Suprapubic skin (tissue), 4 donors: ENCODE measurements around the gene MEI1. TPM values are rescaled to one million over a fixed set of nuclear protein-coding genes. Genes with fewer than 3 reads are reported as not detected.

Source experiments
- DNase-seq, 2 donors: peaks; one replicate each; pipeline ENCODE4 v3.0.0-alpha.2; 2019; ENCODE audit warnings: low spot score in 2 of 2
- H3K27ac ChIP-seq: fragments of 200-600 bp; sonication (generic); one replicate; pipeline ENCODE4 v1.5.1; 2019
- H3K27me3 ChIP-seq: fragments of 200-600 bp; sonication (generic); one replicate; pipeline ENCODE4 v1.5.1; 2019
- H3K36me3 ChIP-seq: fragments of 200-600 bp; sonication (generic); one replicate; pipeline ENCODE4 v1.5.1; 2019
- H3K4me1 ChIP-seq: fragments of 200-600 bp; sonication (generic); one replicate; pipeline ENCODE4 v1.5.1; 2019
- H3K4me3 ChIP-seq: fragments of 200-600 bp; sonication (generic); one replicate; pipeline ENCODE4 v1.5.1; 2019; ENCODE audit warnings: mild to moderate bottlenecking
- H3K9me3 ChIP-seq: fragments of 200-600 bp; sonication (generic); one replicate; pipeline ENCODE4 v1.5.1; 2019
- CTCF ChIP-seq, 2 donors: fragments of 200-600 bp in 1 of 2; fragments of 450-650 bp in 1 of 2; sonication (generic) in 1 of 2; IDR thresholded peaks; one replicate each; pipeline ENCODE4 v1.5.1; 2016 to 2019; ENCODE audit warnings: antibody characterized with exemption in 2 of 2, mild to moderate bottlenecking in 1 of 2, moderate library complexity in 1 of 2
- EP300 ChIP-seq: sonication (generic); formaldehyde crosslinking; IDR thresholded peaks from one replicate; pipeline ENCODE4 v1.6.1; 2017; ENCODE audit warnings: antibody characterized with exemption
- POLR2A ChIP-seq, 2 donors: fragments of 450-650 bp; IDR thresholded peaks; one replicate each; pipeline ENCODE4 v1.6.1; 2017; ENCODE audit warnings: antibody characterized with exemption in 2 of 2, mild to moderate bottlenecking in 2 of 2, moderate library complexity in 2 of 2
- POLR2AphosphoS5 ChIP-seq, 3 donors: sonication (generic); formaldehyde crosslinking; IDR thresholded peaks; one replicate each; pipeline ENCODE4 v1.6.1; 2017; ENCODE audit warnings: antibody characterized with exemption in 3 of 3
- WGBS: methylation state at CpG from one replicate; pipeline ENCODE4 v1.1.5; 2018; 5-methylcytosine and 5-hydroxymethylcytosine counted together
- total RNA-seq, 4 donors: library from RNA; depleted of rRNA; stranded (reverse); fragments of >200 nt; gene quantifications; one replicate each; pipeline ENCODE4 v1.1.0, GENCODE V29; 2016

Gene MEI1
- total RNA-seq, 4 donors from 2014 or later = 0.72 to 5.0 TPM; not detected in 2

- H3K4me3 ChIP-seq = peak within 1 kb of the TSS; percentile 81
- H3K27me3 ChIP-seq = no peaks in the 10 kb centered on the region
- peak within 1 kb of the TSS; percentile 84 for H3K27ac ChIP-seq
- TF ChIP-seq POLR2AphosphoS5 (IDR thresholded peaks at IDR 0.05) (peak; percentile 4 to 85 (median 6)), POLR2A (IDR thresholded peaks at IDR 0.05) (peak in 1 of 2 donors; percentile 53), EP300 (no peak)
- peaks cover 31% of the 10 kb centered on the region for H3K4me1 ChIP-seq
- DNase-seq = peak; percentile 93 to 94
- H3K9me3 ChIP-seq = no peaks in the 10 kb centered on the region
- H3K36me3 ChIP-seq = no peaks in the 10 kb centered on the region
- 0% methylated on average over 28 of the region's 52 CpGs for WGBS
These were observed 101.2 kb downstream of the MEI1 start, which contains the start of gene CCDC134 for GRCh38 chr22:41800348-41801146. CCDC134 (plus strand) TSS chr22:41800679; CDS start chr22:41808891, 8,212 bp downstream.

DNA sequence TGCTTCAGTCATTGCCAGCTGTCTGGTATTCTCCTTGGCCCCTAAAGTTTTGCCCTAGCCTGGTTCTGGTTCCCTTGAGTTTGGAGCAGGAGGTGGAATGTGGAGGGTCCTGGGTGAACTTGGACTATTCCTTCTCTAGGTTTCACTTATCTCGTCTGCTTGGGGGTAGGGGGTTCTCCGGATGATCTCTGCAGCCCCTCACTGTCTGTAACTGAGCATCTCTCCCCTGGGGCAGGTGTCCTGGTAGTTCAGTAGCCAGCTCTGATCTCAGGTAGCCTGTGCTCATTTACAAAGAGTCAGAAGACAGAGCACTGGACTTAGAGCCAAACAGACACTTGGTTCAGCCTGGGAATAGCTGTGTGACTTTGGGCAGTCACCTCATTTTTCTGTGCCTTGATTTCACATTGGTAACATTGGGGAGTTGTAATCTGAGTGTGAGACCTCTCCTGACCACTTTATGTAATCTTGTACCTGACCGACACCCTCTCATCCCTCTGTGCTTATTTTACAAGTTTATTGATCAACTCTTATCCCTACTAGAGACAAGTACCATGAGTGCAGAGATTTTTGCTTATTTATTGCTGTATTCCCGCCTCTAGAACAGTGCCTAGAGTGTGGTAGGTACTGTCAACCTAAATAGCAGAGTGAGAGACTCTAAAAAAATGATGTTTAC is 102.0 kb downstream of the MEI1 start:
- DNase-seq = no peak
- WGBS = 23% methylated on average over 4 of the region's 4 CpGs
- H3K27me3 ChIP-seq = no peaks in the 10 kb centered on the region
- H3K27ac ChIP-seq = peak overlapping the region; percentile 84
- peak overlapping the region; percentile 81 for H3K4me3 ChIP-seq
- H3K9me3 ChIP-seq = no peaks in the 10 kb centered on the region
- TF ChIP-seq POLR2AphosphoS5 (IDR thresholded peaks at IDR 0.05) (no peak), EP300 (no peak), CTCF (IDR thresholded peaks at IDR 0.05) (no peak), POLR2A (IDR thresholded peaks at IDR 0.05) (no peak)
- H3K36me3 ChIP-seq = no peaks in the 10 kb centered on the region
- peaks cover 31% of the 10 kb centered on the region for H3K4me1 ChIP-seq

GRCh38 chr22:41801886-41802285 is 102.6 kb downstream of the MEI1 start:
- Histone ChIP-seq H3K36me3 (no peaks in the 10 kb centered on the region), H3K9me3 (no peaks in the 10 kb centered on the region), H3K27ac (no peak overlapping the region), H3K4me1 (peaks cover 31% of the 10 kb centered on the region), H3K27me3 (no peaks in the 10 kb centered on the region), H3K4me3 (no peak overlapping the region)
- no peak for TF ChIP-seq POLR2A (IDR thresholded peaks at IDR 0.05)
- no peak for TF ChIP-seq EP300
- no peak for TF ChIP-seq POLR2AphosphoS5 (IDR thresholded peaks at IDR 0.05)
- no peak for TF ChIP-seq CTCF (IDR thresholded peaks at IDR 0.05)
- 60% methylated on average over 2 of the region's 2 CpGs for whole genome bisulfite sequencing
- no peak for DNase-seq

GRCh38 chr22:41805639-41806038 is 106.3 kb downstream of the MEI1 start:
- H3K4me1 ChIP-seq = peaks cover 17% of the 10 kb centered on the region
- H3K4me3 ChIP-seq = no peak overlapping the region
- no peak for DNase-seq
- no peak overlapping the region for H3K27ac ChIP-seq
- no peak for TF ChIP-seq EP300
- no peak for TF ChIP-seq CTCF (IDR thresholded peaks at IDR 0.05)
- no peak for TF ChIP-seq POLR2A (IDR thresholded peaks at IDR 0.05)
- no peak for TF ChIP-seq POLR2AphosphoS5 (IDR thresholded peaks at IDR 0.05)
- H3K36me3 ChIP-seq = peaks cover 15% of the 10 kb centered on the region
- no peaks in the 10 kb centered on the region for H3K27me3 ChIP-seq
- no peaks in the 10 kb centered on the region for H3K9me3 ChIP-seq

DNA sequence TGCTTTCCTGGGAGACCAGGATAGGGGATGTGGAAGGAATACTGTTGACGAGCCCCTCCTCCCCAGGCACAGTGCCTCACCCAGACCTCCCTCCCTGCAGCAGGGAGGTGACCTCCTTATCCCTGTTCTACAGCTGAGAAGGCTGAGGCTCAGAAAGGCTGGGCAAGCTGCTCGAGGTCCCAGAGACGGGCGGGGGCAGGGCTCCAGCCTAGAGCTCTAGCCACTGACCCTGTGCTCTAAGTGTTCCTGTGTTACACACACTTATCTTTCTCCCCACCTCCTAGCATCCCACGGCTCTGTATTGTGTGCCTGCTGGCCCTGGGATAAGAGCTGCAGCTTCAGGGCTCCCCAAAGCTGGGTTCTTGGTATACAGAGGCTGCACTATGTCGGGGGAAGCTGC is 109.1 kb downstream of the MEI1 start:
- H3K36me3 ChIP-seq = peaks cover 29% of the 10 kb centered on the region
- TF ChIP-seq POLR2A (IDR thresholded peaks at IDR 0.05) = no peak
- no peak for TF ChIP-seq EP300
- TF ChIP-seq CTCF (IDR thresholded peaks at IDR 0.05) = no peak
- no peak for TF ChIP-seq POLR2AphosphoS5 (IDR thresholded peaks at IDR 0.05)
- H3K9me3 ChIP-seq = no peaks in the 10 kb centered on the region
- no peaks in the 10 kb centered on the region for H3K27me3 ChIP-seq
- 88% methylated on average over 6 of the region's 6 CpGs for WGBS
- no peaks in the 10 kb centered on the region for H3K4me1 ChIP-seq
- no peak for DNase-seq
- no peak overlapping the region for H3K27ac ChIP-seq
- no peak overlapping the region for H3K4me3 ChIP-seq
